Measurements from ENCODE around the gene COL5A2. TPM values are rescaled to one million over a fixed set of nuclear protein-coding genes. Genes with fewer than 3 reads are reported as not detected.

Gene COL5A2
- total RNA-seq, 1 donor from 2014 or later = 11.2 TPM

DNA sequence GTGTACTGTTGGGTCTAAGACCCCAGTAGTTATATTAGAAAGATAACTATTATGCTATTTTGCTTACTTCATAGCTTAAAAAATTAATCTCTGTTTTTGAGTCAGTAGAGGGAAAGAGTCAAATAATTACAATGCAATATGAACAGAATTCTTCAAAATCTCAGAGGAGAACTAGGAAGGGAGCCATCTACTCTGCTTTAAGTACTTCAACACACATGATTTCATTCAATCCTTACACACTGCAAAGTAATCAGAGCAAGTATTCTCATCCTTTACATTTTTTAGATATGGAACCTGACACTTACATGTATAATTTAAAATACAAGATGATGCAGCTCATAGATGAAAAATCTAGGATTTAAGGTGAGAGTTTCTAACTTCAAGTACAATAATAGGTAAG, 27.7 kb downstream of the COL5A2 start:
- no peak overlapping the region for H3K4me3 ChIP-seq
- no peaks in the 10 kb centered on the region for H3K27me3 ChIP-seq
- Mint-ChIP-seq H3K36me3 (no peaks in the 10 kb centered on the region), H3K4me3 (no peak overlapping the region), H3K4me1 (no peaks in the 10 kb centered on the region), H3K27me3 (ENCODE audit: insufficient read depth, low read depth) (peaks cover 2% of the 10 kb centered on the region), H3K9me3 (no peaks in the 10 kb centered on the region), H3K27ac (no peak overlapping the region)
- H4K20me1 ChIP-seq (ENCODE audit: low read depth) = no peaks in the 10 kb centered on the region
- H3F3A ChIP-seq (ENCODE audit: low read depth) = no peaks in the 10 kb centered on the region
- H3K4me2 ChIP-seq = no peak overlapping the region
- H3K27ac ChIP-seq = no peak overlapping the region
- H3K9ac ChIP-seq = no peak overlapping the region
- no peaks in the 10 kb centered on the region for H3K79me2 ChIP-seq (ENCODE audit: low read depth)
- no peaks in the 10 kb centered on the region for H3K4me1 ChIP-seq
- no peaks in the 10 kb centered on the region for H3K9me3 ChIP-seq (ENCODE audit: low read depth)
- no peak overlapping the region for H2AFZ ChIP-seq (replicated peaks)
- no peak for DNase-seq (ENCODE audit: low spot score)
- TF ChIP-seq, protein P1, sequence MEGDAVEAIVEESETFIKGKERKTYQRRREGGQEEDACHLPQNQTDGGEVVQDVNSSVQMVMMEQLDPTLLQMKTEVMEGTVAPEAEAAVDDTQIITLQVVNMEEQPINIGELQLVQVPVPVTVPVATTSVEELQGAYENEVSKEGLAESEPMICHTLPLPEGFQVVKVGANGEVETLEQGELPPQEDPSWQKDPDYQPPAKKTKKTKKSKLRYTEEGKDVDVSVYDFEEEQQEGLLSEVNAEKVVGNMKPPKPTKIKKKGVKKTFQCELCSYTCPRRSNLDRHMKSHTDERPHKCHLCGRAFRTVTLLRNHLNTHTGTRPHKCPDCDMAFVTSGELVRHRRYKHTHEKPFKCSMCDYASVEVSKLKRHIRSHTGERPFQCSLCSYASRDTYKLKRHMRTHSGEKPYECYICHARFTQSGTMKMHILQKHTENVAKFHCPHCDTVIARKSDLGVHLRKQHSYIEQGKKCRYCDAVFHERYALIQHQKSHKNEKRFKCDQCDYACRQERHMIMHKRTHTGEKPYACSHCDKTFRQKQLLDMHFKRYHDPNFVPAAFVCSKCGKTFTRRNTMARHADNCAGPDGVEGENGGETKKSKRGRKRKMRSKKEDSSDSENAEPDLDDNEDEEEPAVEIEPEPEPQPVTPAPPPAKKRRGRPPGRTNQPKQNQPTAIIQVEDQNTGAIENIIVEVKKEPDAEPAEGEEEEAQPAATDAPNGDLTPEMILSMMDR (IDR thresholded peaks at IDR 0.05) = no peak
- TF ChIP-seq EZH2 (IDR thresholded peaks at IDR 0.05) = no peak
- no peak for TF ChIP-seq EZH2phosphoT487 (IDR thresholded peaks at IDR 0.05)
- no peaks in the 10 kb centered on the region for H3K36me3 ChIP-seq

DNA sequence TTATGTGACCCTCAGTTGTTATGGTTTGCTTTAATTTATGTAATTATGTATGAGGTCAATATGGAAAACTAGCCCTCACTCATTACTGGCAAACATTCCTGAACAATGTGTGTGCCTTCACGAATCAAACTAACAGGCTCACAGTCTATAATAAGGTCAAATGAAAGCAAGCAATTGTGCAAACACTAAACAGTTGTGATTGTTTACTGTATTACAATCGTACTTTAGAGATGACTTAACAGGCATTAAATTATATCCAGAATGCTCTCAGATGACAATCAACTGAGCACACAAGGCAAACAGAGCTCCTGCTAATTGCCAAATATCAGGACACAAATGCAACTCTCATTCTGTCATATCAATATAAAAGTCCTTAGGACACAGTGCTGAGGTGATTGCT, 29.5 kb downstream of the COL5A2 start:
- Histone ChIP-seq H3K36me3 (no peaks in the 10 kb centered on the region), H3K27ac (no peak overlapping the region), H3K4me3 (no peak overlapping the region), H3F3A (ENCODE audit: low read depth) (no peaks in the 10 kb centered on the region), H3K79me2 (ENCODE audit: low read depth) (no peaks in the 10 kb centered on the region), H4K20me1 (ENCODE audit: low read depth) (no peaks in the 10 kb centered on the region), H2AFZ (replicated peaks) (no peak overlapping the region), H3K9me3 (ENCODE audit: low read depth) (no peaks in the 10 kb centered on the region), H3K4me1 (no peaks in the 10 kb centered on the region), H3K27me3 (no peaks in the 10 kb centered on the region), H3K9ac (no peak overlapping the region), H3K4me2 (no peak overlapping the region)
- Mint-ChIP-seq H3K36me3 (no peaks in the 10 kb centered on the region), H3K9me3 (no peaks in the 10 kb centered on the region), H3K27ac (no peak overlapping the region), H3K4me3 (no peak overlapping the region), H3K27me3 (ENCODE audit: insufficient read depth, low read depth) (peaks cover 2% of the 10 kb centered on the region), H3K4me1 (no peaks in the 10 kb centered on the region)
- no peak for TF ChIP-seq EZH2 (IDR thresholded peaks at IDR 0.05)
- TF ChIP-seq EZH2phosphoT487 (IDR thresholded peaks at IDR 0.05) = no peak
- TF ChIP-seq, protein P1 (IDR thresholded peaks at IDR 0.05) = no peak
- no peak for DNase-seq (ENCODE audit: low spot score)

DNA sequence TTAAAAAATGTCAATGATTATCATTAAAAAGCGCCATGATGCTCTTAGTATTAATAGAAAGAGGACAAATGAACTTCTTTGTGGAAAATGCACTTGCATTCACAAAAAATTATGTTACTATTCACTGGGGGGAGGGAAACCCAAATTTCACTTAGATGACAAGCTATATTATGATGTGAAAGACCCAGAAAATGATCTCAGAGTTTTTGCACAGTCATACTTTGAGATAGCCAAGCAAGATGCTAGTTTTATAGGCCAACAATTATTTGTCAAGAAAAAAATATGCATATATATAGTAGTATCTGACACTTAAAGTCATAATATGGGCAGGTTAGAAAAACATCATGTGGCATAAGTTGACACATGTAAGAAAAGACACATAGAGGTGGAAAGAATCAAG, 31.6 kb downstream of the COL5A2 start:
- no peaks in the 10 kb centered on the region for H3K27me3 Mint-ChIP-seq (ENCODE audit: insufficient read depth, low read depth)
- no peak overlapping the region for H3K27ac Mint-ChIP-seq
- no peak overlapping the region for H3K4me3 Mint-ChIP-seq
- no peak for DNase-seq (ENCODE audit: low spot score)
- Histone ChIP-seq H3K4me3 (no peak overlapping the region), H3F3A (ENCODE audit: low read depth) (no peaks in the 10 kb centered on the region), H3K4me1 (no peaks in the 10 kb centered on the region), H4K20me1 (ENCODE audit: low read depth) (no peaks in the 10 kb centered on the region), H3K9me3 (ENCODE audit: low read depth) (no peaks in the 10 kb centered on the region), H3K27ac (no peak overlapping the region), H3K79me2 (ENCODE audit: low read depth) (no peaks in the 10 kb centered on the region), H2AFZ (replicated peaks) (no peak overlapping the region), H3K27me3 (no peaks in the 10 kb centered on the region), H3K4me2 (no peak overlapping the region), H3K36me3 (no peaks in the 10 kb centered on the region), H3K9ac (no peak overlapping the region)
- no peaks in the 10 kb centered on the region for H3K4me1 Mint-ChIP-seq
- H3K9me3 Mint-ChIP-seq = no peaks in the 10 kb centered on the region
- TF ChIP-seq EZH2 (IDR thresholded peaks at IDR 0.05) = no peak
- TF ChIP-seq, protein P1 (IDR thresholded peaks at IDR 0.05) = no peak
- TF ChIP-seq EZH2phosphoT487 (IDR thresholded peaks at IDR 0.05) = no peak
- no peaks in the 10 kb centered on the region for H3K36me3 Mint-ChIP-seq
